ENCODE results near the gene SYT8.
A peak's percentile ranks its signal among the peaks of the same experiment; 100 is the strongest.

The SYT8 gene

DNA sequence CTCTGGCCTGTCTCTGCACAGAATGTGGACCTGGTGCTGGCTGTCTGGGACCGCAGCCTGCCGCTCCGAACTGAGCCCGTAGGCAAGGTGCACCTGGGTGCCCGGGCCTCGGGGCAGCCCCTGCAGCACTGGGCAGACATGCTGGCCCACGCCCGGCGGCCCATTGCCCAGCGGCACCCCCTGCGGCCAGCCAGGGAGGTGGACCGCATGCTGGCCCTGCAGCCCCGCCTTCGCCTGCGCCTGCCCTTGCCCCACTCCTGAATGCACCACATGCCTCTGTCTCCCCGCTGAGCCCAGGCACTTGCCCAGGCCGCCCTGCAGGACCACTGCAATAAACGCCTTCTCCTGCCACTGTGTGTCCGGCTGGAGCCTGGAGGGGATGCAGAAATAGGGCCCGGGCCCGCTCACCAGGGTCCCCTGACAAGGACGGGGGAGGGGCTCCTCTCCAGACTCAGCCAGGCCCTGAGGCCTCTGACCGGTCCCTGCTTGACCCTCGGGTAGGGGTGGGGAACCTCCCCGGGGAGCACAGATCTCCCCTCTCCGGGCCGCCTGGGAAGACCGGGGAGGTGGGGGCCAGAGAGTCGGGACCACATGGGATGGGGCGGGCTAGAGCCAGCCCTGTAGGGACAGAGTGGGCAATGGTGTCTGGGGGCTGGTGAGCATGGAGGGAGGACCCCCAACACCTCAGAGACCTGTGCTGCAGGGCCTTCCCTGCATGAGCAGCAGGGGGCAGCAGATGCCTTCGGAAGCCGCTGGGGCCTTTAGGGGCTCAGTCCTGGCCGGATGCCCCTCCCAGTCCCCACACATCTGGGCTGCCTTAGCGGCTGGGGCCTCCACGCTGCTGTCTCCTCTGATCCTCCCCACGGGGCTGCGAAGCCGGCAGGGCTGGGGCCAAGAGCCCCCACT, 2.6 kb downstream of the SYT8 start:
- TF ChIP-seq, protein P1, sequence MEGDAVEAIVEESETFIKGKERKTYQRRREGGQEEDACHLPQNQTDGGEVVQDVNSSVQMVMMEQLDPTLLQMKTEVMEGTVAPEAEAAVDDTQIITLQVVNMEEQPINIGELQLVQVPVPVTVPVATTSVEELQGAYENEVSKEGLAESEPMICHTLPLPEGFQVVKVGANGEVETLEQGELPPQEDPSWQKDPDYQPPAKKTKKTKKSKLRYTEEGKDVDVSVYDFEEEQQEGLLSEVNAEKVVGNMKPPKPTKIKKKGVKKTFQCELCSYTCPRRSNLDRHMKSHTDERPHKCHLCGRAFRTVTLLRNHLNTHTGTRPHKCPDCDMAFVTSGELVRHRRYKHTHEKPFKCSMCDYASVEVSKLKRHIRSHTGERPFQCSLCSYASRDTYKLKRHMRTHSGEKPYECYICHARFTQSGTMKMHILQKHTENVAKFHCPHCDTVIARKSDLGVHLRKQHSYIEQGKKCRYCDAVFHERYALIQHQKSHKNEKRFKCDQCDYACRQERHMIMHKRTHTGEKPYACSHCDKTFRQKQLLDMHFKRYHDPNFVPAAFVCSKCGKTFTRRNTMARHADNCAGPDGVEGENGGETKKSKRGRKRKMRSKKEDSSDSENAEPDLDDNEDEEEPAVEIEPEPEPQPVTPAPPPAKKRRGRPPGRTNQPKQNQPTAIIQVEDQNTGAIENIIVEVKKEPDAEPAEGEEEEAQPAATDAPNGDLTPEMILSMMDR (IDR thresholded peaks at IDR 0.05): peak; percentile 94

DNA sequence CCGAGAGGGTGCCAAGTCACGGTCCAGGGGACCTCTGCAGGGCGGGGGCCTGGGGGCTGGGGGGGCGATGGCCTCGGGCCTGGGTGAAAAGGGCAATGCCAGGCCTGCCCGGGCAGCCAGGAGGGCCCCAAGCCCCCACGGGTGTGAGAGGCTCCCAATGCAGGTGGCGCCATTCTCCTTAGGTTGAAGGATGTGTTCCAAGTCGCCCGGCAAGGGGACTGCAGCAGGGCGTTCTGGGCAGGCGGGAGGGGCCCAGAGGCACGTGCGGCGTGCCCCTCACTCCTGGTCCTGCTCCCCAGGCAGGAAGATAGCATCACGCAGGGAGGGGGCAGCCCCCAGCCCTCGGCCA, 3.3 kb downstream of the SYT8 start:
- TF ChIP-seq, protein P1 (IDR thresholded peaks at IDR 0.05): peak; percentile 47; the same call in 1 of the 2 replicates

DNA sequence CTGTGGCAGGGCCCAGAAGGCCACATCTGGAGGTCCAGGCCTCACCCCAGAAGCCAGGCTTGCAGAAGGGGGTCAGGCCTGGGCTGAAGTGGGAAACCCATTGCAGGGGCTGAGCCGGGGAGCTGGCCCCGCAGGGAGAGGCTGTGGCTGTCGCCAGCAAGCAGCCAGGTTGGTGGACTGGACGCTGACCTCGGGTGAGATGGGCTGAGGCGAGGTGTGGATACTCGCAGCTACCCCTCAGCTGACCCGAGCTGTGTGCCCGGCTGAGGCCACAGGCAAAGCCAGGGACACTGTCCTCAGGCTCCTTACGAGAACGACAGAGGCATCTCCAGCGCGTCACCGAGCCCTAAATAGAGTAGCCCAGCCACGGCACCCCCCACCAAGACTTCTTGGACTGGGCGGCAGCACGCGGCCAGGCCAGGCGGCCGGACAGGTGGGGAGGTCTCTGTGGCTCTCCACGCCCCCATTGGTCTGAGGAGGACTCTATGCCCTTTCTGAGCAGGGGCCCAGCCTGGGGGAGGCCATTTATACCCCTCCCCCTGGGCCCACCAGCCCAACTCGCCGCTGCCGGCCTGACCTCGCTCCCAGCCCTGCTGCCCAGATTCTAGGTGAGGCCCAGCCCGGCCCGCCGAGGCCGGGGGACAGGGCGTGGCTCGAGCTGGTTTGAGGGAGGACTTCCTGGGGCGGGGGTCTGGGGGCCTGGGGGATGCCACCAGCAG, 3.8 kb downstream of the SYT8 start, which contains the start of gene TNNI2:
TNNI2 (plus strand) TSS at position 556 of the 719 bp plus-strand sequence. CDS start 716 bp downstream, outside the sequence.
- TF ChIP-seq, protein P1 (IDR thresholded peaks at IDR 0.05): no peak

DNA sequence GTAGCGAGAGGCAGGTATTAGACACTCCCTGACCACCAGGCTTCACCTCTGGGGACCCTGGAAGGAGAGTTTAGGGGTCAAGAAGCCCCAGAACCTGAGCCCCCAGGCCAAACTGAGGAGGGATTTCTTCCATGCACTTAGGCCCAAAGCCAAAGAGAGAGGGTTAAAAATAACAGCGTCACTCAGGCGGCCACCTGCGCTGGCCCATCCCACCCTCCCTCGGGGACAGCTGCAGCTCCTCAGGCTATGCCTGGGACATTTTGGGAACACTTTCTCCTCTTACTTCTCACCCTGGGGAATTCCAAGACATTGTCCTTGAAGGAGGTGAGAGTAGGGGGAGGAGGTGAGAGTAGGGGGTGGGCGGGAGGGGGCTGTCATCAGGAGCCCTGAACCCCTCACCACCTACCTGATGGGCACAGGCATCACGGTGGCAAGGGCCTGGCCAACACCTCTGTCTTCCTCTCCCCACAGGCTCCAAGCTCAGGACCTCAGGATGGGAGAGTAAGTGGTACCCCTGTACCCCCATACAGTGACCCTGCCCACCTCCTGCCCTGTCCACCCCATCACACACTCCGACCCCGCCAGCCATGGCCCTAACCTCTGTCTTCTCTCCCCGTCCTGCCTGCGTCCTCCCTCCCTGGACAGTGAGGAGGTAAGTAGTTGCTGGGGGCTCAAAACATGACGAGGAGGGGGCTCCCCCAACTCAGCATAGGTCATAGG, 4.6 kb downstream of the SYT8 start:
- TF ChIP-seq, protein P1 (IDR thresholded peaks at IDR 0.05): no peak

DNA sequence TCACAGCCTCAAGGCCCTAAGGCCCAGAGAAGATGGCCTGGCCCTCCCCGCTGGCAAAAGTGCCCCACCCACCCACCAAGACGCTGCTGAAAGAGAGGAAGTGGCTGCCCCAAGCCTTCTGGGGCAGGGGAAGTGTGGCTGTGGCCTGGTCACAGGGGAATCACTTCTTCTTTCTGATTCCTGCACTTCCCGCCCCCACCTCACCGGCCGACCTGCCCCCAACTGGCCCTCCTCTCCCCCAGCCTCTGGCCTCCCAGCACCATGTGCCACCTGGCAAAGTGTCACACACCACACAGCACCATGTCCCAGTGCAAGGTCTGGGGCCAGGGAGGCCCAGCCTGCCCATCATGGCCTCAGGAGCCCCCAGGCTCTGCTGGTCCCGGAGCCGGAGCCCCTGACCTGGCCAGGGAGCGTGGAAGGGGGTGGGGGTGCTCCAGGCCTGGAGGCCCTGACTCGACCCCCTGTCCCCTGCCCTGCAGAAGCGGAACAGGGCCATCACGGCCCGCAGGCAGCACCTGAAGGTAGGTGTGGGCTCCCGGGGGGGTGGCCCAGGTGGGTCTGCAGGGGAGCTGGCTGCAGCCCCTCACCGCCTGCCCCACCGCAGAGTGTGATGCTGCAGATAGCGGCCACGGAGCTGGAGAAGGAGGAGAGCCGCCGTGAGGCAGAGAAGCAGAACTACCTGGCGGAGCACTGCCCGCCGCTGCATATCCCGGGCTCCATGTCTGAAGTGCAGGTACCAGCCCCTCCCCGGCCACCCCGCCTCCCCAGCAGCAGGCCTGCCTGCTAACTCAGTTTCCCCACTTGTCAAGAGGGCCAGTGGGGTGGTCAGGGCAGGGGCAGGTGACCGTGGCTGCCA, 5.4 kb downstream of the SYT8 start:
- TF ChIP-seq, protein P1 (IDR thresholded peaks at IDR 0.05): no peak

DNA sequence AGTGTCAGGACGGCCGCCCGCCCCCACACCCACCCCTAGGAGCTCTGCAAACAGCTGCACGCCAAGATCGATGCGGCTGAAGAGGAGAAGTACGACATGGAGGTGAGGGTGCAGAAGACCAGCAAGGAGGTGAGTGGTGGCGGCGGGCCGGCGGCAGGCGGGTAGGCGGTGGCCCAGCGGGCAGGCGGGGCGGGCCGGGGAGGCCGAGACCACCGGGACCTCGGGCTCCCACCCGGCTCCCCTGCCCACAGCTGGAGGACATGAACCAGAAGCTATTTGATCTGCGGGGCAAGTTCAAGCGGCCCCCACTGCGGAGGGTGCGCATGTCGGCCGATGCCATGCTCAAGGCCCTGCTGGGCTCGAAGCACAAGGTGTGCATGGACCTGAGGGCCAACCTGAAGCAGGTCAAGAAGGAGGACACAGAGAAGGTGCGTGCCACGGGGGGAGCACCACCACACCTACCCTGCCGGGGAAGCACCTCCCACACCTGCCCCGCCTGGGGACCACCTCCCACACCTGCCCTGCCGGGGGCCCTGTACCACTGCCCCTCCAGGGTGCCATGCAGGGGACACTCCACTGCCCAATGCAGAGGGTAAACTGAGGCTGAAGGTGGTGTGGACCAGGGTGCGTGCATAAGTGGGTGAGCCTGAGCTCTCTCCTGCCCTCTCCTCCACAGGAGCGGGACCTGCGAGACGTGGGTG, 6.1 kb downstream of the SYT8 start:
- TF ChIP-seq, protein P1 (IDR thresholded peaks at IDR 0.05): no peak

Measured in LNCAP (cell line).